Measurements from ENCODE around the gene SPATS2L. TPM values are rescaled to one million over a fixed set of nuclear protein-coding genes. Genes with fewer than 3 reads are reported as not detected.

The SPATS2L gene
- total RNA-seq, 1 donor from 2014 or later, result 192 TPM

DNA sequence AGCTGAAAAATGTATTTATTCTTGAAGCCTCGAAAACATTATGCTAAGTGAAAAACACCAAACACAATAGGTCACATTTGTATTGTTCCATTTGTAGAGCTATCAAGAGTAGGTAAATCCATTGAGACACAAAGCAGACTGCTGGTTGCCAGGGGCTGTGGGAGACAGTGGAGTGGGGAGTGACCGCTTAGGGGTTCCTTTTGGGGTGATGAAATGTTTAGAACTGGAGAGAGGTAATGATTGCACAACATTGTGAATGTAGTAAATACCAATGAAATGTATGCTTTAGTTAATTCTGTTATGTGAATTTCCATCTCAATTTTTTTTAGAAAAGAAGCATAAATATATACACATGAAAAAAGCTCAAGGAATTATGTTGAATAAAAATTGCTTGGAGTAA is 187.6 kb downstream of the SPATS2L start:
- FAIRE-seq, result no peak
- peaks cover 16% of the 10 kb centered on the region for H3K36me3 Mint-ChIP-seq (ENCODE audit: low read depth, unreplicated experiment)

DNA sequence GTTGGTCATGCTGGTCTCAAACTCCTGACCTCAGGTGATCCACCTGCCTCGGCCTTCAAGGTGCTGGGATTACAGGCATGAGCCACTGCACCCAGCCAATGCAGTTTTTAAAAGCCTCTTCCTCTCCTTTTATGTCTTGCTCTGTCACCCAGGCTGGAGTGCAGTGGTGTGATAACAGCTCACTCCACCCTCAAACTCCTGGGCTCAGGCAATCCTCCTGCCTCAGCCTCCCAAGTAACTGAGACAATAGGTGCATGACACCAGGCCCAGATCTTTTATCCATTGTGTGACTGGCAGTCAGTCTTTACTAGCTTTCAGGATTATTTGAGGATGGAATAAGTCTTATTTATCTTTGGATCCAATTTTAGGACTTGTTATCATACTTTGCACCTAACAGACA is 190.2 kb downstream of the SPATS2L start:
- Mint-ChIP-seq H3K4me3 (ENCODE audit: unreplicated experiment) (no peak overlapping the region), H3K27ac (ENCODE audit: unreplicated experiment) (no peak overlapping the region), H3K36me3 (ENCODE audit: low read depth, unreplicated experiment) (peaks cover 8% of the 10 kb centered on the region), H3K4me1 (ENCODE audit: low read depth, unreplicated experiment) (peaks cover 8% of the 10 kb centered on the region), H3K9me3 (ENCODE audit: unreplicated experiment) (peaks cover 2% of the 10 kb centered on the region), H3K27me3 (ENCODE audit: low read depth, unreplicated experiment) (no peaks in the 10 kb centered on the region)
- Histone ChIP-seq H3K79me2 (ENCODE audit: insufficient read depth, low read length) (no peaks in the 10 kb centered on the region), H3K4me2 (ENCODE audit: low read length) (no peak overlapping the region), H4K20me1 (ENCODE audit: insufficient read depth, low read length) (no peaks in the 10 kb centered on the region), H3K36me3 (ENCODE audit: insufficient read depth, low read length) (no peaks in the 10 kb centered on the region), H3K4me3 (ENCODE audit: insufficient read depth, low read depth, low read length) (no peak overlapping the region), H3K27me3 (ENCODE audit: insufficient read depth, low read length) (no peaks in the 10 kb centered on the region), H3K27ac (ENCODE audit: low read depth, low read length) (no peak overlapping the region), H3K4me1 (ENCODE audit: insufficient read depth, low read length) (no peaks in the 10 kb centered on the region), H3K9me3 (ENCODE audit: insufficient read depth, low read depth, low read length) (no peaks in the 10 kb centered on the region), H3K9ac (ENCODE audit: low read length) (no peak overlapping the region), H2AFZ (ENCODE audit: low read depth, low read length) (no peak overlapping the region)
- DNase-seq (ENCODE audit: low read depth) (no peak), FAIRE-seq (no peak)
- no peak for TF ChIP-seq EZH2 (IDR thresholded peaks at IDR 0.05; ENCODE audit: insufficient read depth, low read length)
- TF ChIP-seq, protein P1, sequence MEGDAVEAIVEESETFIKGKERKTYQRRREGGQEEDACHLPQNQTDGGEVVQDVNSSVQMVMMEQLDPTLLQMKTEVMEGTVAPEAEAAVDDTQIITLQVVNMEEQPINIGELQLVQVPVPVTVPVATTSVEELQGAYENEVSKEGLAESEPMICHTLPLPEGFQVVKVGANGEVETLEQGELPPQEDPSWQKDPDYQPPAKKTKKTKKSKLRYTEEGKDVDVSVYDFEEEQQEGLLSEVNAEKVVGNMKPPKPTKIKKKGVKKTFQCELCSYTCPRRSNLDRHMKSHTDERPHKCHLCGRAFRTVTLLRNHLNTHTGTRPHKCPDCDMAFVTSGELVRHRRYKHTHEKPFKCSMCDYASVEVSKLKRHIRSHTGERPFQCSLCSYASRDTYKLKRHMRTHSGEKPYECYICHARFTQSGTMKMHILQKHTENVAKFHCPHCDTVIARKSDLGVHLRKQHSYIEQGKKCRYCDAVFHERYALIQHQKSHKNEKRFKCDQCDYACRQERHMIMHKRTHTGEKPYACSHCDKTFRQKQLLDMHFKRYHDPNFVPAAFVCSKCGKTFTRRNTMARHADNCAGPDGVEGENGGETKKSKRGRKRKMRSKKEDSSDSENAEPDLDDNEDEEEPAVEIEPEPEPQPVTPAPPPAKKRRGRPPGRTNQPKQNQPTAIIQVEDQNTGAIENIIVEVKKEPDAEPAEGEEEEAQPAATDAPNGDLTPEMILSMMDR (IDR thresholded peaks at IDR 0.05; ENCODE audit: insufficient read depth, low read depth, low read length), result no peak

More for the DNA sequence above, 187.6 kb downstream of the SPATS2L start:
- TF ChIP-seq, protein P1 (IDR thresholded peaks at IDR 0.05; ENCODE audit: insufficient read depth, low read depth, low read length), result no peak
- TF ChIP-seq EZH2 (IDR thresholded peaks at IDR 0.05; ENCODE audit: insufficient read depth, low read length), result no peak
- H4K20me1 ChIP-seq (ENCODE audit: insufficient read depth, low read length), result no peaks in the 10 kb centered on the region
- no peak overlapping the region for H3K4me3 ChIP-seq (ENCODE audit: insufficient read depth, low read depth, low read length)
- no peaks in the 10 kb centered on the region for H3K27me3 Mint-ChIP-seq (ENCODE audit: low read depth, unreplicated experiment)
- H3K27ac Mint-ChIP-seq (ENCODE audit: unreplicated experiment), result no peak overlapping the region
- no peak overlapping the region for H2AFZ ChIP-seq (ENCODE audit: low read depth, low read length)
- H3K27ac ChIP-seq (ENCODE audit: low read depth, low read length), result no peak overlapping the region
- H3K9me3 ChIP-seq (ENCODE audit: insufficient read depth, low read depth, low read length), result no peaks in the 10 kb centered on the region
- H3K79me2 ChIP-seq (ENCODE audit: insufficient read depth, low read length), result no peaks in the 10 kb centered on the region
- no peaks in the 10 kb centered on the region for H3K27me3 ChIP-seq (ENCODE audit: insufficient read depth, low read length)
- no peak overlapping the region for H3K4me3 Mint-ChIP-seq (ENCODE audit: unreplicated experiment)
- H3K36me3 ChIP-seq (ENCODE audit: insufficient read depth, low read length), result no peaks in the 10 kb centered on the region
- no peak overlapping the region for H3K9ac ChIP-seq (ENCODE audit: low read length)
- no peak for DNase-seq (ENCODE audit: low read depth)
- no peaks in the 10 kb centered on the region for H3K9me3 Mint-ChIP-seq (ENCODE audit: unreplicated experiment)
- H3K4me1 ChIP-seq (ENCODE audit: insufficient read depth, low read length), result no peaks in the 10 kb centered on the region
- peaks cover 7% of the 10 kb centered on the region for H3K4me1 Mint-ChIP-seq (ENCODE audit: low read depth, unreplicated experiment)
- no peak overlapping the region for H3K4me2 ChIP-seq (ENCODE audit: low read length)

DNA sequence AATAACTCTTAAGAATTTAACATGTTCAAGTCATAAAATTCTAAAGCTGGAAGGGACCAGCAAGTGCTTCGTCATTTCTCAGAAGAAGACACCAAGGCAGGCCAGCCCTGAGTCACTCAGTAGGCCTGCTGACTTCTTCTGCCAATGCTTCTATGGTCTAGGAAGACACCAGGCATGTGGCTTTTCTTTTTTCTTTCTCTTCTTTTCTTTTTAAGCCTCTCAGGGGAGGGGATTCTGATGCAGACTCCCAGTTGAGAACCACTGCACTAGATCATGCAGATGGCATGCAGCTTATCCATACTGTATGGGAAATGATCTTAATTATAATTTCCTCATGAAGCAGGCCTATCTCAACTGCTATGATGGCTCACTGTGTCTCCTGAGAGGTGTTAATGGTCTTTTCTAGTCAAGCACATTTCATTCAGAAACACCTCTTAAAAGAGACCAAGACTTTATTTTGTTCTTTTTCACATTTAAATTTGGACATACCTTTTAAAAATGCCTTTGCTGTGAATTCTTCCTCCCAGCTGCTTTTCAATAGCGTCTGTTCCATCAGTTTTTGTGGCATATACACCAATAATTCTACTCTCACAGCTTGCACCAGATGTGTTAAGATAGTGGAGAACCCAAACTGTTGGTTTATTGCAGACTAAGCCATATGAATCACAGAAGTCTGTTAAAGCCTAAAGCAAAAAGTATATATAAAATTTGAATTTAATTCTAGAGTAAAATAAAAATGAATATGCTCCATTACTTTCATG is 192.1 kb downstream of the SPATS2L start:
- H3K79me2 ChIP-seq (ENCODE audit: insufficient read depth, low read length), result no peaks in the 10 kb centered on the region
- no peaks in the 10 kb centered on the region for H3K9me3 ChIP-seq (ENCODE audit: insufficient read depth, low read depth, low read length)
- H3K9ac ChIP-seq (ENCODE audit: low read length), result no peak overlapping the region
- Mint-ChIP-seq H3K4me1 (ENCODE audit: low read depth, unreplicated experiment) (peaks cover 8% of the 10 kb centered on the region), H3K9me3 (ENCODE audit: unreplicated experiment) (peaks cover 2% of the 10 kb centered on the region), H3K36me3 (ENCODE audit: low read depth, unreplicated experiment) (peaks cover 2% of the 10 kb centered on the region), H3K27me3 (ENCODE audit: low read depth, unreplicated experiment) (no peaks in the 10 kb centered on the region), H3K27ac (ENCODE audit: unreplicated experiment) (no peak overlapping the region), H3K4me3 (ENCODE audit: unreplicated experiment) (no peak overlapping the region)
- no peaks in the 10 kb centered on the region for H3K27me3 ChIP-seq (ENCODE audit: insufficient read depth, low read length)
- FAIRE-seq (no peak), DNase-seq (ENCODE audit: low read depth) (no peak)
- TF ChIP-seq, protein P1 (IDR thresholded peaks at IDR 0.05; ENCODE audit: insufficient read depth, low read depth, low read length), result no peak
- TF ChIP-seq EZH2 (IDR thresholded peaks at IDR 0.05; ENCODE audit: insufficient read depth, low read length), result no peak
- H3K4me3 ChIP-seq (ENCODE audit: insufficient read depth, low read depth, low read length), result no peak overlapping the region
- H3K36me3 ChIP-seq (ENCODE audit: insufficient read depth, low read length), result no peaks in the 10 kb centered on the region
- H2AFZ ChIP-seq (ENCODE audit: low read depth, low read length), result no peak overlapping the region
- H3K4me2 ChIP-seq (ENCODE audit: low read length), result no peak overlapping the region
- no peak overlapping the region for H3K27ac ChIP-seq (ENCODE audit: low read depth, low read length)
- H3K4me1 ChIP-seq (ENCODE audit: insufficient read depth, low read length), result no peaks in the 10 kb centered on the region
- H4K20me1 ChIP-seq (ENCODE audit: insufficient read depth, low read length), result no peaks in the 10 kb centered on the region
